ENCODE data around the gene NTHL1.

GRCh38 chr16:2086812-2087747 is 39.4 kb upstream of the NTHL1 start:
- TF ChIP-seq, protein P1, sequence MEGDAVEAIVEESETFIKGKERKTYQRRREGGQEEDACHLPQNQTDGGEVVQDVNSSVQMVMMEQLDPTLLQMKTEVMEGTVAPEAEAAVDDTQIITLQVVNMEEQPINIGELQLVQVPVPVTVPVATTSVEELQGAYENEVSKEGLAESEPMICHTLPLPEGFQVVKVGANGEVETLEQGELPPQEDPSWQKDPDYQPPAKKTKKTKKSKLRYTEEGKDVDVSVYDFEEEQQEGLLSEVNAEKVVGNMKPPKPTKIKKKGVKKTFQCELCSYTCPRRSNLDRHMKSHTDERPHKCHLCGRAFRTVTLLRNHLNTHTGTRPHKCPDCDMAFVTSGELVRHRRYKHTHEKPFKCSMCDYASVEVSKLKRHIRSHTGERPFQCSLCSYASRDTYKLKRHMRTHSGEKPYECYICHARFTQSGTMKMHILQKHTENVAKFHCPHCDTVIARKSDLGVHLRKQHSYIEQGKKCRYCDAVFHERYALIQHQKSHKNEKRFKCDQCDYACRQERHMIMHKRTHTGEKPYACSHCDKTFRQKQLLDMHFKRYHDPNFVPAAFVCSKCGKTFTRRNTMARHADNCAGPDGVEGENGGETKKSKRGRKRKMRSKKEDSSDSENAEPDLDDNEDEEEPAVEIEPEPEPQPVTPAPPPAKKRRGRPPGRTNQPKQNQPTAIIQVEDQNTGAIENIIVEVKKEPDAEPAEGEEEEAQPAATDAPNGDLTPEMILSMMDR (IDR thresholded peaks at IDR 0.05; ENCODE audit: low read length) = no peak
- no peak for TF ChIP-seq EZH2phosphoT487 (IDR thresholded peaks at IDR 0.05; ENCODE audit: low read length)

Data from MM.1S (cell line).